HepG2 (cell line): ENCODE data around the gene ETV3L. TPM values are rescaled to one million over a fixed set of nuclear protein-coding genes. Genes with fewer than 3 reads are reported as not detected.

Experiments
- ARHGAP35 ChIP-seq: sonication (generic); formaldehyde crosslinking; IDR thresholded peaks from 2 replicates; pipeline ENCODE4 v1.9.0; 2022; ENCODE audit warnings: mild to moderate bottlenecking, inconsistent platforms, moderate library complexity, missing genetic modification reagents, borderline replicate concordance
- ATF4 ChIP-seq, 2 experiments: fragments of 450-650 bp in 1 of 2; sonication (generic) in 1 of 2; formaldehyde crosslinking; IDR thresholded peaks; 2 replicates each; pipeline versions ENCODE4 v1.5.0 to v1.8.0; 2020 to 2022; ENCODE audit warnings: mild to moderate bottlenecking in 1 of 2, missing genetic modification reagents in 1 of 2
- BCL6 ChIP-seq: IDR thresholded peaks from 2 replicates; pipeline ENCODE4 v1.6.1; 2016; ENCODE audit warnings: missing genetic modification reagents, missing compliant biosample characterization
- BHLHE40 ChIP-seq: IDR thresholded peaks from 2 replicates; pipeline ENCODE4 v1.6.1; 2011; ENCODE audit warnings: low read length, improper control_type of control experiment
- DNMT1 ChIP-seq: sonication (generic); formaldehyde crosslinking; IDR thresholded peaks from 2 replicates; pipeline ENCODE4 v1.5.1; 2020; ENCODE audit warnings: mild to moderate bottlenecking, missing genetic modification reagents
- ETV6 ChIP-seq: sonication (generic); formaldehyde crosslinking; conservative IDR thresholded peaks from 2 replicates; pipeline ENCODE4 v1.4.0; 2020; ENCODE audit warnings: missing genetic modification reagents
- NCOA2 ChIP-seq: sonication (generic); formaldehyde crosslinking; IDR thresholded peaks from 2 replicates; pipeline ENCODE4 v1.8.0; 2022; ENCODE audit warnings: inconsistent platforms
- NFIC ChIP-seq: IDR thresholded peaks from 2 replicates; pipeline ENCODE4 v1.6.1; 2012; ENCODE audit warnings: mild to moderate bottlenecking, low read length, inconsistent platforms
- NR2F2 ChIP-seq: IDR thresholded peaks from 2 replicates; pipeline ENCODE4 v1.6.1; 2012; ENCODE audit warnings: low read depth, inconsistent platforms, borderline replicate concordance
- POLR2A ChIP-seq, 2 experiments: IDR thresholded peaks; 2 replicates each; pipeline ENCODE4 v1.6.1; 2011; ENCODE audit warnings: low read depth in 2 of 2, low read length in 2 of 2, mild to moderate bottlenecking in 1 of 2, moderate library complexity in 1 of 2; ENCODE audit not compliant: insufficient read depth in 1 of 2
- SALL2 ChIP-seq: sonication (generic); formaldehyde crosslinking; IDR thresholded peaks from 2 replicates; pipeline ENCODE4 v1.8.1; 2023; ENCODE audit warnings: mild to moderate bottlenecking, missing genetic modification reagents, inconsistent platforms
- SKI ChIP-seq: fragments of 450-650 bp; IDR thresholded peaks from one replicate; pipeline ENCODE4 v1.6.1; 2018; ENCODE audit warnings: mild to moderate bottlenecking; ENCODE audit not compliant: partially characterized antibody
- SNAPC2 ChIP-seq: sonication (generic); formaldehyde crosslinking; IDR thresholded peaks from 2 replicates; pipeline ENCODE4 v1.8.1; 2022; ENCODE audit warnings: mild to moderate bottlenecking, missing genetic modification reagents
- SOX5 ChIP-seq: IDR thresholded peaks from 2 replicates; pipeline ENCODE4 v1.6.1; 2016; ENCODE audit warnings: borderline replicate concordance
- TARDBP ChIP-seq: sonication (generic); formaldehyde crosslinking; IDR thresholded peaks from 2 replicates; pipeline ENCODE4 v1.8.0; 2022; ENCODE audit warnings: mild to moderate bottlenecking, missing genetic modification reagents
- TCF12 ChIP-seq, 2 experiments: fragments of 450-650 bp in 1 of 2; sonication (generic) in 1 of 2; formaldehyde crosslinking in 1 of 2; IDR thresholded peaks; 2 replicates each; pipeline versions ENCODE4 v1.6.1 to v1.8.0; 2017 to 2022; ENCODE audit warnings: antibody characterized with exemption in 1 of 2, mild to moderate bottlenecking in 1 of 2, missing genetic modification reagents in 1 of 2, moderate library complexity in 1 of 2
- ZBTB37 ChIP-seq: sonication (generic); formaldehyde crosslinking; IDR thresholded peaks from 2 replicates; pipeline ENCODE4 v1.4.0; 2020; ENCODE audit warnings: mild to moderate bottlenecking, missing genetic modification reagents
- ZFP91 ChIP-seq: sonication (generic); formaldehyde crosslinking; IDR thresholded peaks from 2 replicates; pipeline ENCODE4 v1.9.0; 2022; ENCODE audit warnings: missing genetic modification reagents, mild to moderate bottlenecking, borderline replicate concordance
- ZNF234 ChIP-seq: sonication (generic); formaldehyde crosslinking; conservative IDR thresholded peaks from 2 replicates; pipeline ENCODE4 v1.5.1; 2020; ENCODE audit warnings: mild to moderate bottlenecking, missing genetic modification reagents
- ZNF431 ChIP-seq: sonication (generic); formaldehyde crosslinking; IDR thresholded peaks from 2 replicates; pipeline ENCODE4 v1.9.0; 2022; ENCODE audit warnings: missing genetic modification reagents, low read depth, mild to moderate bottlenecking, borderline replicate concordance
- ZNF547 ChIP-seq: sonication (generic); formaldehyde crosslinking; IDR thresholded peaks from 2 replicates; pipeline ENCODE4 v1.5.1; 2020; ENCODE audit warnings: mild to moderate bottlenecking, missing genetic modification reagents
- ZNF761 ChIP-seq: sonication (generic); formaldehyde crosslinking; conservative IDR thresholded peaks from 2 replicates; pipeline ENCODE4 v1.4.0; 2020; ENCODE audit warnings: mild to moderate bottlenecking, missing genetic modification reagents
- polyA plus RNA-seq, 8 experiments: library from polyadenylated mRNA; depleted of rRNA in 3 of 8; stranded (reverse) in 7 of 8; unstranded in 1 of 8; fragments of >200 nt; fragmentation: Illumina TruSeq in 4 of 8; extraction: Trizol in 4 of 8; gene quantifications; 2 replicates each; pipeline versions ENCODE4 v1.2.1 to v1.2.3, GENCODE V29; 2011 to 2016; ENCODE audit warnings: low read depth in 4 of 8, missing spikeins in 1 of 8, mixed read lengths in 1 of 8; ENCODE audit not compliant: insufficient read depth in 1 of 8
- total RNA-seq, 5 experiments: library from RNA; depleted of rRNA; stranded (reverse); fragments of >200 nt; fragmentation: Illumina TruSeq; extraction: Trizol; gene quantifications; 2 replicates each; pipeline ENCODE4 v1.2.3, GENCODE V29; 2016; ENCODE audit warnings: low read depth in 1 of 5
- TF ChIP-seq, protein P1 (sequence below): sonication (generic); formaldehyde crosslinking; IDR thresholded peaks from 2 replicates; pipeline ENCODE4 v1.4.0; 2020; ENCODE audit warnings: mild to moderate bottlenecking, missing genetic modification reagents

The ETV3L gene
- total and polyA plus RNA-seq, 2 of the 13 experiments (the other 11 are each of a cell fraction or from before 2014, with no cell fraction given) = not detected

DNA sequence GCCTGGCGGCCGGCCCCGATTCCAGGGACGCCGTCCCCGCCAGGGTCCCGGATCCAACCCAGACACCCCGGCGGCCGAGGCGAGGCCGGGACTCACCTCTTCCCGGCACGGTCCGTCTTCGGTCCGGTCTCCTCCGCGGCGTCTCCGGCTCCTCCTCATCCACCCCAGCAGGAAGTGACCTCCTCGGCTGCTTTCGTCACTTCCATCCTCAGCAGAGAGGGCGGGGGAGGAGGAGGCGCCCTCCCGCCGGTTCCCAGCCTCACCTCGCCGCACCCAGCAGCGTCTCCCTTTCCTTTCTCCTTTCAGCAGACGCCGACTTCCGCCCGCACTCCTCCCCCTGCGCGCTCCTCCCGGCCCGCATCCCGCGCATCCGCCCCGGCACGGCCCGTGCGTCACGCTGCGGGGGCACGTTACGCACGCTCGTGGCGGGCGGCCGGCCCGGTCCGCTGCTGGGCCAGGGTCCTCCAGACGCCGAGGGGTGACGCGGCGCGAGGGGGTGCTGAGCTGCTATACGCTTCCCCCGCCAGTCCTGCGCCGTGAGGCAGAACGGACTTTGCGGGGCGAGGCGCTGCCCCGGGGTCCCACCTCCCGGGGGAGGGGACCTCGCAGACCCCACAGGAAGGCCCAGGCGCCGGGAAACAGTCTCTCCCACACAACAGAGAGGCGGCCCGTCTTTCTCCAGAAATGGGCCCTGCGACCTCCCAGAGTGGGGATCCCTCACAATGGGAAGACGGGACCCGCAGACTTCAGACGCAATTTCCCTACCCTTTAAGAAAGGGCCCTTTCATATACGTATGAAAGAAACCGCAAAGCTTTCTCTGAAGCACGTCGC lies 38.8 kb upstream of the ETV3L start, which contains the start of gene ETV3 (continued):
- no peak for TF ChIP-seq TCF12 (IDR thresholded peaks at IDR 0.05)
- TF ChIP-seq TCF12 (CRISPR knock-in tag; IDR thresholded peaks at IDR 0.05) = peak; percentile 83
- TF ChIP-seq ZBTB37 = no peak
- peak; percentile 51 for TF ChIP-seq ETV6 (CRISPR knock-in tag)
- TF ChIP-seq BCL6 (CRISPR knock-in tag) = no peak
- 0 out of 2 replicates have a peak, but pooled peaks have one; percentile 39 for TF ChIP-seq ZNF761 (CRISPR knock-in tag)
- peak; percentile 59 for TF ChIP-seq ZNF547 (CRISPR knock-in tag)
- TF ChIP-seq SOX5 (CRISPR knock-in tag) = peak; percentile 20; the same call in 1 of the 2 replicates
- peak in 1 of 2 experiments; percentile 34; a peak in 1 of 4 replicates for TF ChIP-seq ATF4 (CRISPR knock-in tag; IDR thresholded peaks at IDR 0.05)
- TF ChIP-seq BHLHE40 = peak; percentile 50; the same call in 1 of the 2 replicates
- no peak for TF ChIP-seq ZNF234 (CRISPR knock-in tag)
- peak; percentile 54 to 86 for TF ChIP-seq POLR2A (IDR thresholded peaks at IDR 0.05; ENCODE audit: insufficient read depth in 1 of 2, low read depth in 2 of 2, low read length in 2 of 2)
- TF ChIP-seq DNMT1 (CRISPR knock-in tag) = peak; percentile 92
- TF ChIP-seq SNAPC2 = peak; percentile 84; the same call in 1 of the 2 replicates
- TF ChIP-seq ZFP91 (CRISPR knock-in tag) = peak; percentile 90
- TF ChIP-seq NR2F2 = peak; percentile 4; the same call in 1 of the 2 replicates
- peak; percentile 70; the same call in 1 of the 2 replicates for TF ChIP-seq ZNF431 (CRISPR knock-in tag)
- TF ChIP-seq SALL2 (CRISPR knock-in tag) = peak; percentile 45; the same call in 1 of the 2 replicates
- TF ChIP-seq ARHGAP35 = peak; percentile 90
- TF ChIP-seq SKI = peak; percentile 42
- TF ChIP-seq TARDBP = no peak; the same call in none of the 2 replicates
- TF ChIP-seq NFIC = no peak
- TF ChIP-seq NCOA2 (CRISPR knock-in tag) = peak; percentile 18; the same call in 1 of the 2 replicates
- TF ChIP-seq, protein P1, sequence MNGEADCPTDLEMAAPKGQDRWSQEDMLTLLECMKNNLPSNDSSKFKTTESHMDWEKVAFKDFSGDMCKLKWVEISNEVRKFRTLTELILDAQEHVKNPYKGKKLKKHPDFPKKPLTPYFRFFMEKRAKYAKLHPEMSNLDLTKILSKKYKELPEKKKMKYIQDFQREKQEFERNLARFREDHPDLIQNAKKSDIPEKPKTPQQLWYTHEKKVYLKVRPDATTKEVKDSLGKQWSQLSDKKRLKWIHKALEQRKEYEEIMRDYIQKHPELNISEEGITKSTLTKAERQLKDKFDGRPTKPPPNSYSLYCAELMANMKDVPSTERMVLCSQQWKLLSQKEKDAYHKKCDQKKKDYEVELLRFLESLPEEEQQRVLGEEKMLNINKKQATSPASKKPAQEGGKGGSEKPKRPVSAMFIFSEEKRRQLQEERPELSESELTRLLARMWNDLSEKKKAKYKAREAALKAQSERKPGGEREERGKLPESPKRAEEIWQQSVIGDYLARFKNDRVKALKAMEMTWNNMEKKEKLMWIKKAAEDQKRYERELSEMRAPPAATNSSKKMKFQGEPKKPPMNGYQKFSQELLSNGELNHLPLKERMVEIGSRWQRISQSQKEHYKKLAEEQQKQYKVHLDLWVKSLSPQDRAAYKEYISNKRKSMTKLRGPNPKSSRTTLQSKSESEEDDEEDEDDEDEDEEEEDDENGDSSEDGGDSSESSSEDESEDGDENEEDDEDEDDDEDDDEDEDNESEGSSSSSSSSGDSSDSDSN (CRISPR knock-in tag) = peak; percentile 90
